HepG2 (cell line): ENCODE data around the gene FXR2.

Experiments
- ELF4 ChIP-seq: sonication (generic); formaldehyde crosslinking; IDR thresholded peaks from 2 replicates; pipeline ENCODE4 v1.5.0; 2020; ENCODE audit warnings: missing genetic modification reagents, mild to moderate bottlenecking, moderate library complexity, borderline replicate concordance
- EZH2 ChIP-seq: conservative IDR thresholded peaks from 2 replicates; pipeline ENCODE4 v1.6.1; 2012; ENCODE audit warnings: mild to moderate bottlenecking, low read depth, low read length, moderate library complexity
- FOXM1 ChIP-seq: sonication (generic); formaldehyde crosslinking; IDR thresholded peaks from 2 replicates; pipeline ENCODE4 v1.5.0; 2020; ENCODE audit warnings: missing genetic modification reagents
- KLF13 ChIP-seq: sonication (generic); formaldehyde crosslinking; IDR thresholded peaks from 2 replicates; pipeline ENCODE4 v1.4.0; 2020; ENCODE audit warnings: mild to moderate bottlenecking, missing genetic modification reagents
- NFE2 ChIP-seq: sonication (generic); formaldehyde crosslinking; IDR thresholded peaks from 2 replicates; pipeline ENCODE4 v1.4.0; 2020; ENCODE audit warnings: missing genetic modification reagents
- PITX1 ChIP-seq: sonication (generic); formaldehyde crosslinking; IDR thresholded peaks from 2 replicates; pipeline ENCODE4 v1.5.1; 2020; ENCODE audit warnings: mild to moderate bottlenecking, missing genetic modification reagents
- RBFOX2 ChIP-seq: fragments of 200-400 bp; formaldehyde crosslinking; IDR thresholded peaks from 2 replicates; pipeline ENCODE4 v1.6.1; 2017; ENCODE audit warnings: low read depth, mild to moderate bottlenecking, low read length
- TMF1 ChIP-seq: sonication (generic); formaldehyde crosslinking; IDR thresholded peaks from 2 replicates; pipeline ENCODE4 v1.8.1; 2022; ENCODE audit warnings: low read depth, missing genetic modification reagents
- ZMYM2 ChIP-seq: sonication (generic); formaldehyde crosslinking; IDR thresholded peaks from 2 replicates; pipeline ENCODE4 v1.8.0; 2022; ENCODE audit warnings: mild to moderate bottlenecking, missing genetic modification reagents
- ZSCAN12 ChIP-seq: sonication (generic); formaldehyde crosslinking; IDR thresholded peaks from 2 replicates; pipeline ENCODE4 v1.9.0; 2021; ENCODE audit warnings: mild to moderate bottlenecking, missing genetic modification reagents
- TF ChIP-seq, protein P1 (sequence below): sonication (generic); formaldehyde crosslinking; IDR thresholded peaks from 2 replicates; pipeline ENCODE4 v1.5.0; 2020; ENCODE audit warnings: mild to moderate bottlenecking, missing genetic modification reagents, moderate library complexity
- TF ChIP-seq, protein P2 (sequence below): sonication (generic); formaldehyde crosslinking; IDR thresholded peaks from 2 replicates; pipeline ENCODE4 v1.5.0; 2020; ENCODE audit warnings: missing genetic modification reagents, mild to moderate bottlenecking, borderline replicate concordance
- TF ChIP-seq, protein P3 (sequence below): sonication (generic); formaldehyde crosslinking; IDR thresholded peaks from 2 replicates; pipeline ENCODE4 v1.5.0; 2020; ENCODE audit warnings: missing genetic modification reagents
- TF ChIP-seq, protein P4 (sequence below): sonication (generic); formaldehyde crosslinking; IDR thresholded peaks from 2 replicates; pipeline ENCODE4 v1.4.0; 2020; ENCODE audit warnings: missing genetic modification reagents, mild to moderate bottlenecking, borderline replicate concordance

DNA sequence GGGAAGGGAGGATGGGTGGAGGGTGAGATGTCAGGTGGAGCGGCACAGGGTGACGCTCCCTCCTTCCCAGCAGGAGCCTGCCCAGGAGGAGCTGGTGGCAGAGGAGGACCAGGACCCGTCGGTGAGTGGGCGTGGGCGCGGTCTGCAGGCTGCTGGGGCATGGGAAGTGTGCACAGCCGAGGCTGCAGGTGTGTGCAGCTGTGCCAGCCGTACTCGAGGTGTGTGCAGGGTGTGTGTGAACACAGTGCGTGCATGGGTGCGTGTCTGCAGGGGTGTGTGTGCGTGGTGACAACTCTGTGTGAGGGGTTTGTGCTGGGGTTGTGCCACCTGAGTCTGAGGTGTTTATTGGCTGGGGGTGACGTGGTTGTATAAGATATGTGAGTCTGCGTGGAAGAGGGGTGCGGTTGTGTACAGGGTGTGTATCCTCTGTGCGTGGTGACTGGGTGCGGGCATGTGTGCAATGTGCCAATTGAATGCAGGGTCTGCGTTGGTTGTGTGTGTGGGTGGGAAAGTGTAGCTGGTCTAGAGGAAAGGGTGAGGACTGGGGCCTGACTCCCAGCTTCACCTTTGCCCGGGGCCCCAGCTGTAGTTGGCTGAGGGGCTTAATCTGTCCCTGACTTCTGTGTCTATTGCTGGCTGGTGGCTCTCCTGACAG lies 65.2 kb downstream of the FXR2 start:
- TF ChIP-seq TMF1: no peak
- TF ChIP-seq, protein P1, sequence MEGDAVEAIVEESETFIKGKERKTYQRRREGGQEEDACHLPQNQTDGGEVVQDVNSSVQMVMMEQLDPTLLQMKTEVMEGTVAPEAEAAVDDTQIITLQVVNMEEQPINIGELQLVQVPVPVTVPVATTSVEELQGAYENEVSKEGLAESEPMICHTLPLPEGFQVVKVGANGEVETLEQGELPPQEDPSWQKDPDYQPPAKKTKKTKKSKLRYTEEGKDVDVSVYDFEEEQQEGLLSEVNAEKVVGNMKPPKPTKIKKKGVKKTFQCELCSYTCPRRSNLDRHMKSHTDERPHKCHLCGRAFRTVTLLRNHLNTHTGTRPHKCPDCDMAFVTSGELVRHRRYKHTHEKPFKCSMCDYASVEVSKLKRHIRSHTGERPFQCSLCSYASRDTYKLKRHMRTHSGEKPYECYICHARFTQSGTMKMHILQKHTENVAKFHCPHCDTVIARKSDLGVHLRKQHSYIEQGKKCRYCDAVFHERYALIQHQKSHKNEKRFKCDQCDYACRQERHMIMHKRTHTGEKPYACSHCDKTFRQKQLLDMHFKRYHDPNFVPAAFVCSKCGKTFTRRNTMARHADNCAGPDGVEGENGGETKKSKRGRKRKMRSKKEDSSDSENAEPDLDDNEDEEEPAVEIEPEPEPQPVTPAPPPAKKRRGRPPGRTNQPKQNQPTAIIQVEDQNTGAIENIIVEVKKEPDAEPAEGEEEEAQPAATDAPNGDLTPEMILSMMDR: no peak
- TF ChIP-seq, protein P2, sequence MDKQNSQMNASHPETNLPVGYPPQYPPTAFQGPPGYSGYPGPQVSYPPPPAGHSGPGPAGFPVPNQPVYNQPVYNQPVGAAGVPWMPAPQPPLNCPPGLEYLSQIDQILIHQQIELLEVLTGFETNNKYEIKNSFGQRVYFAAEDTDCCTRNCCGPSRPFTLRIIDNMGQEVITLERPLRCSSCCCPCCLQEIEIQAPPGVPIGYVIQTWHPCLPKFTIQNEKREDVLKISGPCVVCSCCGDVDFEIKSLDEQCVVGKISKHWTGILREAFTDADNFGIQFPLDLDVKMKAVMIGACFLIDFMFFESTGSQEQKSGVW (CRISPR knock-in tag): no peak
- TF ChIP-seq, protein P3, sequence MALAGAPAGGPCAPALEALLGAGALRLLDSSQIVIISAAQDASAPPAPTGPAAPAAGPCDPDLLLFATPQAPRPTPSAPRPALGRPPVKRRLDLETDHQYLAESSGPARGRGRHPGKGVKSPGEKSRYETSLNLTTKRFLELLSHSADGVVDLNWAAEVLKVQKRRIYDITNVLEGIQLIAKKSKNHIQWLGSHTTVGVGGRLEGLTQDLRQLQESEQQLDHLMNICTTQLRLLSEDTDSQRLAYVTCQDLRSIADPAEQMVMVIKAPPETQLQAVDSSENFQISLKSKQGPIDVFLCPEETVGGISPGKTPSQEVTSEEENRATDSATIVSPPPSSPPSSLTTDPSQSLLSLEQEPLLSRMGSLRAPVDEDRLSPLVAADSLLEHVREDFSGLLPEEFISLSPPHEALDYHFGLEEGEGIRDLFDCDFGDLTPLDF: no peak
- TF ChIP-seq, protein P4, sequence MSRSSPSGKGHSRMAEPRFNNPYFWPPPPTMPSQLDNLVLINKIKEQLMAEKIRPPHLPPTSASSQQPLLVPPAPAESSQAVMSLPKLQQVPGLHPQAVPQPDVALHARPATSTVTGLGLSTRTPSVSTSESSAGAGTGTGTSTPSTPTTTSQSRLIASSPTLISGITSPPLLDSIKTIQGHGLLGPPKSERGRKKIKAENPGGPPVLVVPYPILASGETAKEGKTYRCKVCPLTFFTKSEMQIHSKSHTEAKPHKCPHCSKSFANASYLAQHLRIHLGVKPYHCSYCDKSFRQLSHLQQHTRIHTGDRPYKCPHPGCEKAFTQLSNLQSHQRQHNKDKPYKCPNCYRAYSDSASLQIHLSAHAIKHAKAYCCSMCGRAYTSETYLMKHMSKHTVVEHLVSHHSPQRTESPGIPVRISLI (CRISPR knock-in tag): no peak
- no peak for TF ChIP-seq ZMYM2 (CRISPR knock-in tag)
- no peak for TF ChIP-seq PITX1 (CRISPR knock-in tag)
- no peak for TF ChIP-seq ZSCAN12 (CRISPR knock-in tag)
- no peak for TF ChIP-seq KLF13
- TF ChIP-seq RBFOX2: no peak
- no peak for TF ChIP-seq EZH2
- TF ChIP-seq NFE2 (CRISPR knock-in tag): no peak
- no peak for TF ChIP-seq FOXM1 (CRISPR knock-in tag)
- no peak for TF ChIP-seq ELF4
